ENCODE results near the gene ROBO1.

DNA sequence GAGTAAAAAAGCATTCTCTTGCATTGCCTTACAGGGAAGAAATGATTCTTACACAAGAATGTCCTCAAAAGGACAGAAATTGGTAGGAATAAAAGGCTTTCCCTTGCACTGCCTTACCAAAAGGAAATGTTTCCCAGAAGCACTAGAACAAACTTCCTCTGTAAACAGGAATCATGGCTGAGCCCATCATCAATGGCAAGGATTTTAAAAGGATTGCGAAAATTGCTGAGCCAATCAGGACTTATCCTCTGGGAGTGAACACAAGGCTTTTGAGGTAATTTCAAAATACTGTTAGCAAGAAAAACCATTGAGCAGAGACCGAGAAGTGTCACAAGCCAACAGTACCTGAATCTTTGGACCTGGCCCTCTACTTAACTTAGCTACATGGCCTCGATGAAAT, 897.3 kb downstream of the ROBO1 start:
- TF ChIP-seq, protein P1, sequence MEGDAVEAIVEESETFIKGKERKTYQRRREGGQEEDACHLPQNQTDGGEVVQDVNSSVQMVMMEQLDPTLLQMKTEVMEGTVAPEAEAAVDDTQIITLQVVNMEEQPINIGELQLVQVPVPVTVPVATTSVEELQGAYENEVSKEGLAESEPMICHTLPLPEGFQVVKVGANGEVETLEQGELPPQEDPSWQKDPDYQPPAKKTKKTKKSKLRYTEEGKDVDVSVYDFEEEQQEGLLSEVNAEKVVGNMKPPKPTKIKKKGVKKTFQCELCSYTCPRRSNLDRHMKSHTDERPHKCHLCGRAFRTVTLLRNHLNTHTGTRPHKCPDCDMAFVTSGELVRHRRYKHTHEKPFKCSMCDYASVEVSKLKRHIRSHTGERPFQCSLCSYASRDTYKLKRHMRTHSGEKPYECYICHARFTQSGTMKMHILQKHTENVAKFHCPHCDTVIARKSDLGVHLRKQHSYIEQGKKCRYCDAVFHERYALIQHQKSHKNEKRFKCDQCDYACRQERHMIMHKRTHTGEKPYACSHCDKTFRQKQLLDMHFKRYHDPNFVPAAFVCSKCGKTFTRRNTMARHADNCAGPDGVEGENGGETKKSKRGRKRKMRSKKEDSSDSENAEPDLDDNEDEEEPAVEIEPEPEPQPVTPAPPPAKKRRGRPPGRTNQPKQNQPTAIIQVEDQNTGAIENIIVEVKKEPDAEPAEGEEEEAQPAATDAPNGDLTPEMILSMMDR (IDR thresholded peaks at IDR 0.05), result no peak
- TF ChIP-seq POLR2A (IDR thresholded peaks at IDR 0.05), result no peak

Data from vagina (tissue), 2 donors.